ENCODE results near the gene LEKR1.

Gene LEKR1

DNA sequence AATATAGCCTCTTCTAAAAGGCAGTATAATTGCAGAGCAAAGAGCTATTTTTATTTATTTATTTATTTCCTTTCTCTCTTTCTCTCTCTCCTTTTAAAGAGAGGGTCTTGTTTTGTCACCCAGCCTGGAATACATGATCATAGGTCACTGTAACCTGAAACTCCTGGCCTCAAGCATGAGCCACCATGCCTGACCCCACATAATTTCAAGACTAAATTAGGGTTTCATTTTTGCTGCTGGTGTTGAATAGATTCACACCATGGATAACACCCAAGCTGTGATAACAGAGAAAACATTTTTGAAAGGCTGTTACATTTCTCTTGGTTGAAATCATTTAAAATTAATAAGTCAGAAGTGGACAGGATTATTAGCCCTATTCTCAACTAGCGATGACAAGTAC, 131.6 kb downstream of the LEKR1 start:
- TF ChIP-seq ISL1 (CRISPR knock-in tag; IDR thresholded peaks at IDR 0.05) (no peak), ARNTL (CRISPR knock-in tag; IDR thresholded peaks at IDR 0.05; ENCODE audit: borderline replicate concordance, low read depth) (no peak), PPARA (CRISPR knock-in tag; IDR thresholded peaks at IDR 0.05; ENCODE audit: borderline replicate concordance) (no peak), TCF4 (CRISPR knock-in tag; IDR thresholded peaks at IDR 0.05; ENCODE audit: borderline replicate concordance) (no peak), ZNF70 (CRISPR knock-in tag; IDR thresholded peaks at IDR 0.05) (no peak), ZC3H10 (CRISPR knock-in tag; IDR thresholded peaks at IDR 0.05) (no peak), ESRRG (CRISPR knock-in tag; IDR thresholded peaks at IDR 0.05) (no peak)
- TF ChIP-seq, protein P1, sequence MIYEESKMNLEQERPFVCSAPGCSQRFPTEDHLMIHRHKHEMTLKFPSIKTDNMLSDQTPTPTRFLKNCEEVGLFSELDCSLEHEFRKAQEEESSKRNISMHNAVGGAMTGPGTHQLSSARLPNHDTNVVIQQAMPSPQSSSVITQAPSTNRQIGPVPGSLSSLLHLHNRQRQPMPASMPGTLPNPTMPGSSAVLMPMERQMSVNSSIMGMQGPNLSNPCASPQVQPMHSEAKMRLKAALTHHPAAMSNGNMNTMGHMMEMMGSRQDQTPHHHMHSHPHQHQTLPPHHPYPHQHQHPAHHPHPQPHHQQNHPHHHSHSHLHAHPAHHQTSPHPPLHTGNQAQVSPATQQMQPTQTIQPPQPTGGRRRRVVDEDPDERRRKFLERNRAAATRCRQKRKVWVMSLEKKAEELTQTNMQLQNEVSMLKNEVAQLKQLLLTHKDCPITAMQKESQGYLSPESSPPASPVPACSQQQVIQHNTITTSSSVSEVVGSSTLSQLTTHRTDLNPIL (CRISPR knock-in tag; IDR thresholded peaks at IDR 0.05; ENCODE audit: low read depth), result no peak
- TF ChIP-seq, protein P2, sequence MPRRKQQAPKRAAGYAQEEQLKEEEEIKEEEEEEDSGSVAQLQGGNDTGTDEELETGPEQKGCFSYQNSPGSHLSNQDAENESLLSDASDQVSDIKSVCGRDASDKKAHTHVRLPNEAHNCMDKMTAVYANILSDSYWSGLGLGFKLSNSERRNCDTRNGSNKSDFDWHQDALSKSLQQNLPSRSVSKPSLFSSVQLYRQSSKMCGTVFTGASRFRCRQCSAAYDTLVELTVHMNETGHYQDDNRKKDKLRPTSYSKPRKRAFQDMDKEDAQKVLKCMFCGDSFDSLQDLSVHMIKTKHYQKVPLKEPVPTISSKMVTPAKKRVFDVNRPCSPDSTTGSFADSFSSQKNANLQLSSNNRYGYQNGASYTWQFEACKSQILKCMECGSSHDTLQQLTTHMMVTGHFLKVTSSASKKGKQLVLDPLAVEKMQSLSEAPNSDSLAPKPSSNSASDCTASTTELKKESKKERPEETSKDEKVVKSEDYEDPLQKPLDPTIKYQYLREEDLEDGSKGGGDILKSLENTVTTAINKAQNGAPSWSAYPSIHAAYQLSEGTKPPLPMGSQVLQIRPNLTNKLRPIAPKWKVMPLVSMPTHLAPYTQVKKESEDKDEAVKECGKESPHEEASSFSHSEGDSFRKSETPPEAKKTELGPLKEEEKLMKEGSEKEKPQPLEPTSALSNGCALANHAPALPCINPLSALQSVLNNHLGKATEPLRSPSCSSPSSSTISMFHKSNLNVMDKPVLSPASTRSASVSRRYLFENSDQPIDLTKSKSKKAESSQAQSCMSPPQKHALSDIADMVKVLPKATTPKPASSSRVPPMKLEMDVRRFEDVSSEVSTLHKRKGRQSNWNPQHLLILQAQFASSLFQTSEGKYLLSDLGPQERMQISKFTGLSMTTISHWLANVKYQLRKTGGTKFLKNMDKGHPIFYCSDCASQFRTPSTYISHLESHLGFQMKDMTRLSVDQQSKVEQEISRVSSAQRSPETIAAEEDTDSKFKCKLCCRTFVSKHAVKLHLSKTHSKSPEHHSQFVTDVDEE (CRISPR knock-in tag; IDR thresholded peaks at IDR 0.05), result no peak
- TF ChIP-seq, protein P3, sequence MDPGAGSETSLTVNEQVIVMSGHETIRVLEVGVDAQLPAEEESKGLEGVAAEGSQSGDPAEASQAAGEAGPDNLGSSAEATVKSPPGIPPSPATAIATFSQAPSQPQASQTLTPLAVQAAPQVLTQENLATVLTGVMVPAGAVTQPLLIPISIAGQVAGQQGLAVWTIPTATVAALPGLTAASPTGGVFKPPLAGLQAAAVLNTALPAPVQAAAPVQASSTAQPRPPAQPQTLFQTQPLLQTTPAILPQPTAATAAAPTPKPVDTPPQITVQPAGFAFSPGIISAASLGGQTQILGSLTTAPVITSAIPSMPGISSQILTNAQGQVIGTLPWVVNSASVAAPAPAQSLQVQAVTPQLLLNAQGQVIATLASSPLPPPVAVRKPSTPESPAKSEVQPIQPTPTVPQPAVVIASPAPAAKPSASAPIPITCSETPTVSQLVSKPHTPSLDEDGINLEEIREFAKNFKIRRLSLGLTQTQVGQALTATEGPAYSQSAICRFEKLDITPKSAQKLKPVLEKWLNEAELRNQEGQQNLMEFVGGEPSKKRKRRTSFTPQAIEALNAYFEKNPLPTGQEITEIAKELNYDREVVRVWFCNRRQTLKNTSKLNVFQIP (CRISPR knock-in tag; IDR thresholded peaks at IDR 0.05; ENCODE audit: borderline replicate concordance, low read depth), result no peak
- ATAC-seq, result no peak

DNA sequence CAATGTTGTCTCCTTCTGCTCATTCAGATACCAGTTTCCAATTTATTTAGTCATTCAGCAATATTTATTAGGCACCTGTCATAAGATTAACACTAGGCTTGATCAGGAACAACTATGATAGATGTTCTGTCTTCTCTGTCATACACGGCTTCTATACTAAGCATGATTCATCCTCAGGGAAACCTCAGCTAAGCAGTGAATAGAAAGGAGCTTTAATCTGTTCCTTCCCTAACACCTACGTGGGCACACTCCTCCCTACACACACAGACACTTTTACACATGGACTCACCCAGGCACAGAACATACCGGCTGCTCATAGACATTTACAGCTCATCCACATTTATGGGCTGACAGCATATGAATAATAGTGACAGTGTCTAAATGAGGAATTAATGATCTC, 136.9 kb downstream of the LEKR1 start:
- no peak for ATAC-seq
- no peak for TF ChIP-seq ESRRG (CRISPR knock-in tag; IDR thresholded peaks at IDR 0.05)
- TF ChIP-seq, protein P1 (CRISPR knock-in tag; IDR thresholded peaks at IDR 0.05; ENCODE audit: low read depth), result no peak
- no peak for TF ChIP-seq RARB (CRISPR knock-in tag; IDR thresholded peaks at IDR 0.05)
- TF ChIP-seq, protein P3 (CRISPR knock-in tag; IDR thresholded peaks at IDR 0.05; ENCODE audit: borderline replicate concordance, low read depth), result no peak
- no peak for TF ChIP-seq GLIS3 (CRISPR knock-in tag; IDR thresholded peaks at IDR 0.05)
- TF ChIP-seq ZNF8 (CRISPR knock-in tag; IDR thresholded peaks at IDR 0.05), result no peak
- TF ChIP-seq, protein P2 (CRISPR knock-in tag; IDR thresholded peaks at IDR 0.05), result no peak
- no peak for TF ChIP-seq ZNF70 (CRISPR knock-in tag; IDR thresholded peaks at IDR 0.05)
- no peak for TF ChIP-seq ARNTL (CRISPR knock-in tag; IDR thresholded peaks at IDR 0.05; ENCODE audit: borderline replicate concordance, low read depth)
- TF ChIP-seq TOX (CRISPR knock-in tag; IDR thresholded peaks at IDR 0.05; ENCODE audit: borderline replicate concordance), result no peak
- no peak for TF ChIP-seq SNAI2 (CRISPR knock-in tag; IDR thresholded peaks at IDR 0.05)
- no peak for TF ChIP-seq TCF4 (CRISPR knock-in tag; IDR thresholded peaks at IDR 0.05; ENCODE audit: borderline replicate concordance)
- no peak for TF ChIP-seq ZC3H10 (CRISPR knock-in tag; IDR thresholded peaks at IDR 0.05)
- TF ChIP-seq, protein P4, sequence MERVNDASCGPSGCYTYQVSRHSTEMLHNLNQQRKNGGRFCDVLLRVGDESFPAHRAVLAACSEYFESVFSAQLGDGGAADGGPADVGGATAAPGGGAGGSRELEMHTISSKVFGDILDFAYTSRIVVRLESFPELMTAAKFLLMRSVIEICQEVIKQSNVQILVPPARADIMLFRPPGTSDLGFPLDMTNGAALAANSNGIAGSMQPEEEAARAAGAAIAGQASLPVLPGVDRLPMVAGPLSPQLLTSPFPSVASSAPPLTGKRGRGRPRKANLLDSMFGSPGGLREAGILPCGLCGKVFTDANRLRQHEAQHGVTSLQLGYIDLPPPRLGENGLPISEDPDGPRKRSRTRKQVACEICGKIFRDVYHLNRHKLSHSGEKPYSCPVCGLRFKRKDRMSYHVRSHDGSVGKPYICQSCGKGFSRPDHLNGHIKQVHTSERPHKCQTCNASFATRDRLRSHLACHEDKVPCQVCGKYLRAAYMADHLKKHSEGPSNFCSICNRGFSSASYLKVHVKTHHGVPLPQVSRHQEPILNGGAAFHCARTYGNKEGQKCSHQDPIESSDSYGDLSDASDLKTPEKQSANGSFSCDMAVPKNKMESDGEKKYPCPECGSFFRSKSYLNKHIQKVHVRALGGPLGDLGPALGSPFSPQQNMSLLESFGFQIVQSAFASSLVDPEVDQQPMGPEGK (CRISPR knock-in tag; IDR thresholded peaks at IDR 0.05; ENCODE audit: borderline replicate concordance), result no peak
- no peak for TF ChIP-seq ZFP30 (CRISPR knock-in tag; IDR thresholded peaks at IDR 0.05)
- TF ChIP-seq PPARA (CRISPR knock-in tag; IDR thresholded peaks at IDR 0.05; ENCODE audit: borderline replicate concordance), result no peak
- no peak for TF ChIP-seq CSDC2 (CRISPR knock-in tag; IDR thresholded peaks at IDR 0.05)
- TF ChIP-seq ZNF565 (CRISPR knock-in tag; conservative IDR thresholded peaks at IDR 0.05; ENCODE audit: low read depth), result no peak
- TF ChIP-seq ISL1 (CRISPR knock-in tag; IDR thresholded peaks at IDR 0.05), result no peak
- TF ChIP-seq, protein P5, sequence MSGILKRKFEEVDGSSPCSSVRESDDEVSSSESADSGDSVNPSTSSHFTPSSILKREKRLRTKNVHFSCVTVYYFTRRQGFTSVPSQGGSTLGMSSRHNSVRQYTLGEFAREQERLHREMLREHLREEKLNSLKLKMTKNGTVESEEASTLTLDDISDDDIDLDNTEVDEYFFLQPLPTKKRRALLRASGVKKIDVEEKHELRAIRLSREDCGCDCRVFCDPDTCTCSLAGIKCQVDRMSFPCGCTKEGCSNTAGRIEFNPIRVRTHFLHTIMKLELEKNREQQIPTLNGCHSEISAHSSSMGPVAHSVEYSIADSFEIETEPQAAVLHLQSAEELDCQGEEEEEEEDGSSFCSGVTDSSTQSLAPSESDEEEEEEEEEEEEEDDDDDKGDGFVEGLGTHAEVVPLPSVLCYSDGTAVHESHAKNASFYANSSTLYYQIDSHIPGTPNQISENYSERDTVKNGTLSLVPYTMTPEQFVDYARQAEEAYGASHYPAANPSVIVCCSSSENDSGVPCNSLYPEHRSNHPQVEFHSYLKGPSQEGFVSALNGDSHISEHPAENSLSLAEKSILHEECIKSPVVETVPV (CRISPR knock-in tag; IDR thresholded peaks at IDR 0.05), result no peak
